SK-N-MC (cell line): Measurements from ENCODE around the gene ABCD1.

Experiments
- EZH2 ChIP-seq: fragments of 200-600 bp; sonication (generic); IDR thresholded peaks from one replicate; pipeline ENCODE4 v1.6.1; 2017; ENCODE audit warnings: antibody characterized with exemption
- POLR2AphosphoS5 ChIP-seq: IDR thresholded peaks from 2 replicates; pipeline ENCODE4 v1.6.1; 2012; ENCODE audit warnings: mild to moderate bottlenecking, low read depth, low read length, borderline replicate concordance

GRCh38 chrX:153778684-153779101 lies 54.0 kb downstream of the ABCD1 start:
- TF ChIP-seq EZH2 (no peak), POLR2AphosphoS5 (no peak)
